ENCODE measurements around the gene RRP36. TPM values are rescaled to one million over a fixed set of nuclear protein-coding genes. Genes with fewer than 3 reads are reported as not detected.
A peak's percentile ranks its signal among the peaks of the same experiment; 100 is the strongest.

Gene RRP36
- polyA plus RNA-seq, 3 donors, result 58.0 to 62.7 (median 62.6) TPM

DNA sequence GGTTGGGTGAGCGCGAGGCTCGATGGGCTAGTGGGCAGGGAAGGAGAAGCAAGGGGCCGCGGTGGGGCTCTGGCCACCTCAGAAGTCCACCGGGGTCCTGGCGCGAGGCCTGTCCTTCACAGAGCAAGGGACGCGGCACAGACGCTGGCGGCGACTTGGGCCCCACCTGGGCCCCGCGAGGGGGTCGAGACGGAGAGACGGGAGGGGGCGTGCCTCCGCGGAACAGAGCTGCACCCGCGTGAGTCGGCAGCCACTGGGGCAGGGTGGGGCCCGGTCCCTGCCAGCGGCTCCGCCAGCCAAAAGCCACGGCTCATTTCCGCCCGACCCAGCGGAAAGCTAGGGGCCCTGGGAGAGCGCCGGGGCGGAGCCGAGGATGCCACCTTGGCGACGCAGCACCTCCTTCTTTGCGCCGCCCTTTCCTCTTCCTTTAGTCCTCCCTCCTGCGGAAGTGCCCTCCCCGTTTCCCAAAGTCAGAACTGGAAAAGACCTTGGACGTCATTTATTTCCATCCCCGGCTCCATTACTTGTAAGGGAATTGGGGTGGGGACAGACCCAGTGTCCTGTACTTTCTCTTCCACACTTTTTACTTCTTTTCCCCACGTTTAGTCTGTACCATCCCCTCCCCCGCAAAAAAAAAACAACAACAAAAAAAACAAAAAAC is 32.3 kb downstream of the RRP36 start, which contains the start of gene CUL7:
CUL7 (minus strand) TSS at position 307 of the 661 bp plus-strand sequence. CDS start 1,063 bp downstream, outside the sequence.
- peak in 10 of 11 donors; percentile 78 to 94 (median 90) for DNase-seq (ENCODE audit: extremely low read depth in 1 of 11, low read depth in 9 of 11, low spot score in 4 of 11)

- no peak for DNase-seq (ENCODE audit: extremely low read depth in 1 of 11, low read depth in 9 of 11, low spot score in 4 of 11)
These were observed 33.0 kb downstream of the RRP36 start for GRCh38 chr6:43054206-43054943.

DNA sequence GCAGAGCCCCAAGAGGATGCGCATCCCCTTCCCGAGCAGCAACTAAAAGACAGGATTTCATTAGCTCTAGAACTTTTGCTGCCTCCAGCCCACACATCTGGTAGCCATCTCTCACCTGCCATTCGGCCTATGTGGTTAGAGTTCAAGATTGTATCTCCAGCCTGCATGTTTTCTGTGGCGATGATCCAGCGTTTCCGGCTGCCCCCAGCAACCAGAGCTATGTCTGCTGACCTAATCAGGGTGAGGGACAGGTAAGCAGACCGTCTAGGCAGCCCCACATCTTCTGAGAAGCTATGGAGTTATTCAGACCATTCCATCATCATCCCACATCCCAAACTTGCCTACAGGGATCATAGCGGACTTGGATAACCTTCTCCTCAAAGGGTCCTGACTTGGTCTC is 34.5 kb downstream of the RRP36 start:
- no peak for DNase-seq (ENCODE audit: extremely low read depth in 1 of 11, low read depth in 9 of 11, low spot score in 4 of 11)

DNA sequence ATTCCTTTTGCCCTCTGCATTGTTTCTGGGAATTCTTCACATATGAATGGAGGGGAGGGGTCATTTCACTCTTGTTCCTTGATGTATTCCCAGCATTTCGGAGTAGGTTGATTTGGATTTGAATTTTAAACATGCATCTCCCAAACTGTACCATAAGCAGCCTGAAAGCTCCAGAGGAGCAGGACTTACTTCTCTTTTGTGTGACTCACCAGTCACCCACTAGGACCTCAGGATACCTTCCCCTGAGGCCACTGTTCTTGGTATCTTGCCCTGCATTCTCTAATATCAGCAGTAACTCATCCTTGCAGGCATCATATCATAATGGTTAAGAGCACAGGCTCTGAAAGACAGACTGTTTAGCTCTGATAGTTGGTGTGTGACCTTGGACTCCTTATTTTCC is 37.1 kb downstream of the RRP36 start:
- DNase-seq (ENCODE audit: extremely low read depth in 1 of 11, low read depth in 9 of 11, low spot score in 4 of 11), result no peak

DNA sequence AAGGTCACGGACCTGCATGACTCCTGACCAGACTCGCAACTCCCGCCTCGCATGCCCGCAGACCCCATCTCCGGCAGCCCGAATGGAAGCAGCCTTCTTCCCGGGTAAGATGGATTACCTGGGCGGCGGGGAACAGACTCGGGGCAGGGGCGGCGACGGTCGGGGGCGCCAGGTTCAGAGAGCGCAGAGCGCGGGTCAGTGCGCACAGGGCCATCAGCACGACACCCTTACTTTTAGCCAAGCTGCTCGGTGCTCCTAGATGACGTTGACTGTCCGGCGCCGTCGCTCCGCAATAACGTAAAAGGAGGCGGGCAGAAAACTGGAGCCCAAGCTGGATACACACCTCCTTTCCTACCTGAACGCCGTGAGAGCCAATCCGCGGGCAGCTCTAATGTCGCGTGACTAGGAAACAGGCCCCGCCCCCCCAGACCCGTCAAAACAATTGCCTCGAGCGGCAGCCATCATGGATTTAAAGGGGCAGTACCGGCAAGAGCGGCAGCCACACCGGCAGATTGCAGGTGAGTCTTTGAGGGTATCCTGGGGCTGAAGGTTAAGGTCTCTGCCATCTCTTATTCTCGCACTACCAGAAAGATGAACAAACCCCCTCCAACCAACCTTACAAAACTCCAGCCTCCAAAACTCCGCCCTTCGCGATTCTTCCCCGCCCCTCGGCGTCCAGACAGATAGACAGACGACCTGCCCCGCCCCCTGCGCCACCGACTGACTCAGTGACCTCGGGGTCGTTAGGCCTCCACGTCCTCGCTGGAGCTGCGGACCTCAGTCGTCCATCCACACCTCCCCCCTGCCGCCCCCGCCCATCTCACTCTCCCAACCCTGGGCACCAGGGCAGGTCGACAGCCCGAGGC is 38.0 kb downstream of the RRP36 start, which contains the start of the genes KLC4 and MRPL2:
KLC4 (plus strand) TSS at position 464 of the 866 bp plus-strand sequence. CDS start 1,705 bp downstream, outside the sequence.
MRPL2 (minus strand) TSS at position 267 of the 866 bp plus-strand sequence; CDS start at position 214, 53 bp downstream.
- DNase-seq (ENCODE audit: extremely low read depth in 1 of 11, low read depth in 9 of 11, low spot score in 4 of 11), result peak; percentile 96 to 99 (median 98)

DNA sequence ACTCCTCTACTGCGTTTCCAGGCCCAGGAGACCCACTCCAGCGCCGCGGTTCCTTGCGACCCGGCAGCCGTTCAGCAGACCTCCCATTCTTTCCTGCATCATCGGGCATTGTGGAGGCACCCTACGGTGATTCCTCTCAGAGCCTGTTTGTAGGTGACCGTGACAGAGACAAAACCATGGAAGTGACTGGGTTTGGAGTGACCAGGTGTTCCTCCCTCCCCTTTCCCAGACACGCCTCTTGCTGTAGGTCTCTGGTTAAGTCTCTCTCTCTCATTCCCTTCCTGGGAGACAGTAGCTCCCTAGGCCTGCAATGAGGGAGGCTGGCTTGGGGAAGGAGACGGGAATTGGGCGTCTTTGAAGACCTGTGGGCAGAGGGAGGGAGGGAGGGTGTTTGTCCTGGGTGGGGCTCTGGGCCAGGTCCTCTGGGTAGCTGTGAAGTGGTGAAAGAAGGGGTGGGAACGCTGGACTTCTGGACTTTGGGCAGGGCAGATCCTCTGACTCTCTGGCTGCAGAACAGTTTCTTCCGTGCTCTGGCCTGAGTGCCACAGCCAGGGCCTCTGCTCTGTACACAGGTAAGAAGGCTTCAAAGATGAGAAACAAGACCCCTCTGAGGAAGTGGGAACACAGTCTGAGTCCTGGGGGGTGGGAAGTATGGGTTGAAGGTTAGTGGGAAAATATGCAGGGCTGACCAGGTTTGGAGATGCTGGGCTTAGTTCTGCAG is 38.8 kb downstream of the RRP36 start:
- DNase-seq (ENCODE audit: extremely low read depth in 1 of 11, low read depth in 9 of 11, low spot score in 4 of 11), result peak in 1 of 11 donors; percentile 13

- DNase-seq (ENCODE audit: extremely low read depth in 1 of 11, low read depth in 9 of 11, low spot score in 4 of 11), result no peak
These were observed 39.6 kb downstream of the RRP36 start for GRCh38 chr6:43060755-43061633.

- DNase-seq (ENCODE audit: extremely low read depth in 1 of 11, low read depth in 9 of 11, low spot score in 4 of 11), result no peak
These were observed 40.4 kb downstream of the RRP36 start for GRCh38 chr6:43061861-43062260.

DNA sequence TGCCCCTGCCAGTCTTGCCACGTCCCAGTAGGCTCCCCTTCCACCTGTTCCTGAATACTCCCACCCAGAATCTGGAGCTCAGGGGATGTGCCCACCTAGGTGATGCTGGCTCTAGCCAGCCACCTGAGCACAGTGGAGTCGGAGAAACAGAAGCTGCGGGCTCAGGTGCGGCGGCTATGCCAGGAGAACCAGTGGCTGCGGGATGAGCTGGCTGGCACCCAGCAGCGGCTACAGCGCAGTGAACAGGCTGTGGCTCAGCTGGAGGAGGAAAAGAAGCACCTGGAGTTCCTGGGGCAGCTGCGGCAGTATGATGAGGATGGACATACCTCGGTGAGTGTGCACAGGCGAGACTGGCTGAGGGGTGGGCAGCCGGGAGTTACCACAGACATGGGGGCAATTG is 41.4 kb downstream of the RRP36 start:
- DNase-seq (ENCODE audit: extremely low read depth in 1 of 11, low read depth in 9 of 11, low spot score in 4 of 11), result no peak

DNA sequence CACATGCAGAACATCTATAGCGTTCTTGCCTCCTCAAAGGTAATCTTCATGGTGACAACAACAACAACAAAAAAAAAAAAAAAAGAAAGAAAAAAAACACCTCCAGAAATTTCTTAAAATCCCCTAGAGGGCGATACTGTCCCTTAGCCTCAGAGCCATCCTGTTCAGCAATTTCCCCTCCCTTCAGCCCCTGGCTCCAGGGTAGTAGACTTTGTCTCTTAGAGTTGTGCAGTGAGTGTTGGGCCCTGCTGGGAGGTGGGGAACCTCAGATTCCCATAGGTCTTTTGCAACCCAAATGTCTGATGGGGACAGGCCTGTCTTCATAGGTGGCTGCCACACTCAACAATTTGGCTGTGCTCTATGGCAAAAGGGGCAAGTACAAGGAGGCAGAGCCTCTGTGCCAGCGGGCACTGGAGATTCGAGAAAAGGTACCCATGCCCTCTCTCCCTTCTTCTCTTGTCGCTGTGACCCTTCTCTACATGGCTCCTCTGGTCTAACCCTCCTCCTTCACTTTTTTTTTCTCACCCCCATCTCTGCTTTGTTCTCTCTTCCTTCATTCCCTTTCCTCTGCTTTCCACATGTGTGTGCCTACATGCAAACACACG is 48.7 kb downstream of the RRP36 start:
- DNase-seq (ENCODE audit: extremely low read depth in 1 of 11, low read depth in 9 of 11, low spot score in 4 of 11), result peak in 3 of 11 donors; percentile 52 to 81 (median 66)

- DNase-seq (ENCODE audit: extremely low read depth in 1 of 11, low read depth in 9 of 11, low spot score in 4 of 11), result peak in 6 of 11 donors; percentile 76 to 88 (median 82)
These were observed 53.6 kb downstream of the RRP36 start for GRCh38 chr6:43074847-43075669.

- peak in 6 of 11 donors; percentile 80 to 88 (median 82) for DNase-seq (ENCODE audit: extremely low read depth in 1 of 11, low read depth in 9 of 11, low spot score in 4 of 11)
These were observed 54.4 kb downstream of the RRP36 start, which contains the start of gene PTK7 for GRCh38 chr6:43075670-43076463. Gene PTK7, plus strand, starts transcription at chr6:43076314. Its CDS starts 175 bp downstream, at chr6:43076489.

DNA sequence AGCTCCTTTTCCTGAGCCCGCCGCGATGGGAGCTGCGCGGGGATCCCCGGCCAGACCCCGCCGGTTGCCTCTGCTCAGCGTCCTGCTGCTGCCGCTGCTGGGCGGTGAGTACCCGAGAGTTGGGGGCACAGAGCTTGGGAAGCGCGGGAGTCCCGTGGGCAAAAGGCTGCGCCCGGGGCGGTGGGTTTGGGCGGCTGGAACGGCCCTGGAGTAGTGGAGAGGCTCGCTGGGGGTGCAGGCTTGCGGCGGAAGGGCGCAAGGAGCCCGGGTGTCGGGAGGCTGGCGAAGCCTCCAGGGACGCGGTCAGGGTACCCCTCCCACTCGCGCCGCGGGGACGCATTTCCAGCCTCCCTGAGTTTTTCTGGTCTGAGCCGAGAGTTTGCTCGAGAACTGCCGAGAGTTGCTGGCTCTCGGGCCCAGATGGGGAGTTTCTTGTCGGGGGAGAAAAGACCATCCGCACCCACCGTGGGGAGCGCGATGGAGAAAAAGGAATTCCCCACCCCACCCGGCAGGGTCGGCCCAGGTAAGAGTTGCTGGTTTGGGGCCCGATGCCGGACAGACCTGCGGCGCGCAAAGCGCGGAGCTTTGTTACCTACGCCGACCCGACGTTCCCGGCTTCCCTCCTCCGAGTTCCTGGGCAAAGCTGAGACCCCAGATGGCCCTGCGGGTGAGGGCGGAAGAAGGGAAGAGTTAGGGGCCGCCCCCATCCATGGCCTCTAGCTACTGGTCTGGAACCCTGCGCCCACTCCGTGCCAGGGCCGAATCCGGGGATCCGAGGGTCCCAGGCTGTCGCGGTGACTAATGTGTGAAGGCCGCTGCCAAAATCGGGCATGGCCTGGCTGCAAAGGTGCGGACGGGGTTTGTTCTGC is 55.3 kb downstream of the RRP36 start:
- peak in 1 of 11 donors; percentile 47 for DNase-seq (ENCODE audit: extremely low read depth in 1 of 11, low read depth in 9 of 11, low spot score in 4 of 11)

GRCh38 chr6:43077333-43077809 is 55.9 kb downstream of the RRP36 start:
- no peak for DNase-seq (ENCODE audit: extremely low read depth in 1 of 11, low read depth in 9 of 11, low spot score in 4 of 11)
